HepG2 (cell line): Measurements from ENCODE around the gene CNTFR. TPM values are rescaled to one million over a fixed set of nuclear protein-coding genes. Genes with fewer than 3 reads are reported as not detected.

Experiments
- ATAC-seq: fragments of 200-7000 bp; cut with Tn5 transposase; 3 replicates; pipeline ENCODE4 v1.9.1; 2020; ENCODE audit warnings: mild to moderate bottlenecking, moderate library complexity
- BruUV-seq: library from RNA; stranded (reverse); fragments of 400-500 nt; replicated peaks from 2 replicates; lab custom pipeline; 2021; lab: Mats Ljungman, UMichigan
- CTCF ChIA-PET: fragments of 300-600 bp; formaldehyde crosslinking; extraction: SDS; loops from one replicate; lab custom pipeline; 2021; ENCODE audit warnings: low total read pairs, inconsistent platforms, low intra/inter-chr PET ratio; lab: Yijun Ruan, JAX
- POLR2A ChIA-PET: fragments of 350-600 bp; sonication (Branson Sonifier 250); formaldehyde crosslinking; loops from one replicate; lab custom pipeline; 2020; ENCODE audit warnings: antibody characterized with exemption, inconsistent platforms; lab: Yijun Ruan, JAX
- DNase-seq: peaks from one replicate; pipeline ENCODE4 v3.0.0-alpha.2; 2015; ENCODE audit warnings: low spot score
- FAIRE-seq: peaks from 3 replicates; lab custom pipeline; 2011; peaks lifted over from hg19 to GRCh38; lab: Jason Lieb, UNC
- H2AFZ ChIP-seq: one replicate; pipeline ENCODE4 v1.6.1; 2011; ENCODE audit warnings: low read length, inconsistent platforms
- H3K27ac ChIP-seq: fragments of 300-600 bp; 3 replicates; pipeline ENCODE4 v1.8.0; 2011; ENCODE audit warnings: mixed run types, mild to moderate bottlenecking, mixed read lengths, low read length, inconsistent platforms; ENCODE audit not compliant: insufficient read depth; ENCODE audit errors: extremely low read length
- H3K27me3 ChIP-seq, 2 experiments: fragments of 200-600 bp in 1 of 2; 2 replicates in 1 of 2; 3 replicates in 1 of 2; pipeline versions ENCODE4 v1.6.0 to v1.8.0; 2011; ENCODE audit warnings: low read length in 2 of 2, mild to moderate bottlenecking in 2 of 2, moderate library complexity in 2 of 2, inconsistent platforms in 1 of 2; ENCODE audit not compliant: insufficient read depth in 2 of 2, control insufficient read depth in 1 of 2
- H3K36me3 ChIP-seq, 2 experiments: fragments of 200-600 bp in 1 of 2; replicated peaks in 1 of 2; 2 replicates in 1 of 2; 3 replicates in 1 of 2; pipeline versions ENCODE4 v1.5.1 to v1.8.0; 2011; ENCODE audit warnings: low read length in 2 of 2, inconsistent platforms in 1 of 2; ENCODE audit not compliant: insufficient read depth in 2 of 2, control insufficient read depth in 1 of 2
- H3K4me1 ChIP-seq: 2 replicates; pipeline ENCODE4 v1.5.1; 2012; ENCODE audit warnings: low read length, inconsistent platforms; ENCODE audit not compliant: insufficient read depth
- H3K4me2 ChIP-seq: 2 replicates; pipeline ENCODE4 v1.6.0; 2011; ENCODE audit warnings: low read depth, low read length, inconsistent platforms
- H3K4me3 ChIP-seq, 3 experiments: fragments of 200-600 bp in 1 of 3; sonication (generic), shearing (Covaris generic) in 1 of 3; replicated peaks in 1 of 3; 2 replicates each; pipeline ENCODE4 v1.5.1; 2011 to 2016; ENCODE audit warnings: low read length in 3 of 3, inconsistent platforms in 2 of 3, low read depth in 2 of 3, mild to moderate bottlenecking in 2 of 3, control low read depth in 1 of 3, mixed read lengths in 1 of 3; ENCODE audit not compliant: insufficient read depth in 1 of 3
- H3K79me2 ChIP-seq: one replicate; pipeline ENCODE4 v1.6.1; 2011; ENCODE audit warnings: low read length, inconsistent platforms; ENCODE audit not compliant: insufficient read depth
- H3K9ac ChIP-seq: 2 replicates; pipeline ENCODE4 v1.6.0; 2011; ENCODE audit warnings: mild to moderate bottlenecking, low read depth, low read length, inconsistent platforms; ENCODE audit not compliant: insufficient read depth
- H3K9me3 ChIP-seq: 2 replicates; pipeline ENCODE4 v1.5.1; 2012; ENCODE audit warnings: mild to moderate bottlenecking, low read length
- H4K20me1 ChIP-seq: 2 replicates; pipeline ENCODE4 v1.6.0; 2011; ENCODE audit warnings: inconsistent platforms, mild to moderate bottlenecking, low read length, moderate library complexity; ENCODE audit not compliant: insufficient read depth
- KLF16 ChIP-seq, 2 experiments: sonication (generic) in 1 of 2; formaldehyde crosslinking in 1 of 2; IDR thresholded peaks; 2 replicates each; pipeline versions ENCODE4 v1.6.1 to v1.8.0; 2016 to 2023; ENCODE audit warnings: missing genetic modification reagents in 2 of 2, missing compliant biosample characterization in 1 of 2
- SCMH1 ChIP-seq: sonication (generic); formaldehyde crosslinking; IDR thresholded peaks from 2 replicates; pipeline ENCODE4 v1.9.0; 2021; ENCODE audit warnings: missing genetic modification reagents, mild to moderate bottlenecking, borderline replicate concordance
- SOX5 ChIP-seq: IDR thresholded peaks from 2 replicates; pipeline ENCODE4 v1.6.1; 2016; ENCODE audit warnings: borderline replicate concordance
- SYNCRIP ChIP-seq: fragments of 200-400 bp; formaldehyde crosslinking; IDR thresholded peaks from 2 replicates; pipeline ENCODE4 v1.6.1; 2018; ENCODE audit warnings: mild to moderate bottlenecking, low read depth, low read length; ENCODE audit not compliant: insufficient read depth
- ZNF547 ChIP-seq: sonication (generic); formaldehyde crosslinking; IDR thresholded peaks from 2 replicates; pipeline ENCODE4 v1.5.1; 2020; ENCODE audit warnings: mild to moderate bottlenecking, missing genetic modification reagents
- ZNF589 ChIP-seq: sonication (generic); formaldehyde crosslinking; conservative IDR thresholded peaks from 2 replicates; pipeline ENCODE4 v1.8.0; 2022; ENCODE audit warnings: mild to moderate bottlenecking, moderate library complexity, missing genetic modification reagents
- WGBS: methylation state at CpG from one replicate; pipeline ENCODE4 v1.1.6; 2017; ENCODE audit warnings: low lambda C conversion rate; 5-methylcytosine and 5-hydroxymethylcytosine counted together
- in situ Hi-C: cut with HindIII; loops from 2 replicates; pipeline ENCODE4 v1.10.0; 2017; ENCODE audit warnings: low pct_unique_long_range_greater_than_20kb; ENCODE audit not compliant: extremely low pct_ligation_motif_present
- intact Hi-C: fragments of 100-400 bp; cut with micrococcal nuclease; formaldehyde crosslinking; loops from one replicate; pipeline ENCODE4 v1.10.0; 2022; ENCODE audit not compliant: unreplicated experiment
- polyA plus RNA-seq, 8 experiments: library from polyadenylated mRNA; depleted of rRNA in 3 of 8; stranded (reverse) in 7 of 8; unstranded in 1 of 8; fragments of >200 nt; fragmentation: Illumina TruSeq in 4 of 8; extraction: Trizol in 4 of 8; gene quantifications; 2 replicates each; pipeline versions ENCODE4 v1.2.1 to v1.2.3, GENCODE V29; 2011 to 2016; ENCODE audit warnings: low read depth in 4 of 8, missing spikeins in 1 of 8, mixed read lengths in 1 of 8; ENCODE audit not compliant: insufficient read depth in 1 of 8
- total RNA-seq, 5 experiments: library from RNA; depleted of rRNA; stranded (reverse); fragments of >200 nt; fragmentation: Illumina TruSeq; extraction: Trizol; gene quantifications; 2 replicates each; pipeline ENCODE4 v1.2.3, GENCODE V29; 2016; ENCODE audit warnings: low read depth in 1 of 5
- TF ChIP-seq, protein P1 (sequence below): IDR thresholded peaks from 2 replicates; pipeline ENCODE4 v1.6.1; 2016; ENCODE audit warnings: missing genetic modification reagents, missing compliant biosample characterization
- TF ChIP-seq, protein P2 (sequence below): IDR thresholded peaks from 2 replicates; pipeline ENCODE4 v1.6.1; 2016; ENCODE audit warnings: control low read depth
- TF ChIP-seq, protein P3 (sequence below): sonication (generic); formaldehyde crosslinking; IDR thresholded peaks from 2 replicates; pipeline ENCODE4 v1.5.1; 2020; ENCODE audit warnings: missing genetic modification reagents, mild to moderate bottlenecking, borderline replicate concordance

The CNTFR gene
- total and polyA plus RNA-seq, 2 of the 13 experiments (the other 11 are each of a cell fraction or from before 2014, with no cell fraction given) = not detected

DNA sequence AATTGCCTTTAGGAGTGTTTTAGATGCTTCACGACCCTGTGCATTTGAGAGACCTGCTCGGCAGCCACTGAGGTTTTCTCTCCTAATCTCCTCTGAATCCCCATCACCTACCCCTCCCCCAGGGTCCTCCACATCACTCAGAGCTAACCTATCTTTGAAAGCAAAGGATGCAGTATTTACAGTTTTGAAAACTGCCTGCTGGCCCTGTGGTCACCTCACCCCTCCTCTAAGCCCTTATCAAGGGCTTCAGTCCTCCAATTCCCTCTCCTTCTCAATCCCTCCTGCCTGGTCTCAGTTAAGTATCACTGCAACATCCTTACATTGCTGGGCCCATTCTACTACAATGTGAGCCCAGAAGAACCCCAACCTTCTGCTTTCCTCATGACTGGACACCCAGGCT is 17.8 kb upstream of the CNTFR start:
- H3K9me3 ChIP-seq = no peaks in the 10 kb centered on the region
- in situ Hi-C loops (no loop called here), intact Hi-C loops (no loop called here)
- TF ChIP-seq, protein P1, sequence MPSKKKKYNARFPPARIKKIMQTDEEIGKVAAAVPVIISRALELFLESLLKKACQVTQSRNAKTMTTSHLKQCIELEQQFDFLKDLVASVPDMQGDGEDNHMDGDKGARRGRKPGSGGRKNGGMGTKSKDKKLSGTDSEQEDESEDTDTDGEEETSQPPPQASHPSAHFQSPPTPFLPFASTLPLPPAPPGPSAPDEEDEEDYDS (CRISPR knock-in tag) = no peak
- TF ChIP-seq, protein P2, sequence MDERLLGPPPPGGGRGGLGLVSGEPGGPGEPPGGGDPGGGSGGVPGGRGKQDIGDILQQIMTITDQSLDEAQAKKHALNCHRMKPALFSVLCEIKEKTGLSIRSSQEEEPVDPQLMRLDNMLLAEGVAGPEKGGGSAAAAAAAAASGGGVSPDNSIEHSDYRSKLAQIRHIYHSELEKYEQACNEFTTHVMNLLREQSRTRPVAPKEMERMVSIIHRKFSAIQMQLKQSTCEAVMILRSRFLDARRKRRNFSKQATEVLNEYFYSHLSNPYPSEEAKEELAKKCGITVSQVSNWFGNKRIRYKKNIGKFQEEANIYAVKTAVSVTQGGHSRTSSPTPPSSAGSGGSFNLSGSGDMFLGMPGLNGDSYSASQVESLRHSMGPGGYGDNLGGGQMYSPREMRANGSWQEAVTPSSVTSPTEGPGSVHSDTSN (CRISPR knock-in tag) = no peak
- no peak for TF ChIP-seq ZNF589 (CRISPR knock-in tag)
- 0 out of 4 replicates have a peak, but pooled peaks of 1 of the 2 experiments have one; percentile 2 for TF ChIP-seq KLF16 (CRISPR knock-in tag; IDR thresholded peaks at IDR 0.05)
- no peak for TF ChIP-seq SYNCRIP
- no peak for TF ChIP-seq SCMH1 (CRISPR knock-in tag)
- no peak for TF ChIP-seq SOX5 (CRISPR knock-in tag)
- no peak for TF ChIP-seq ZNF547 (CRISPR knock-in tag)
- TF ChIP-seq, protein P3, sequence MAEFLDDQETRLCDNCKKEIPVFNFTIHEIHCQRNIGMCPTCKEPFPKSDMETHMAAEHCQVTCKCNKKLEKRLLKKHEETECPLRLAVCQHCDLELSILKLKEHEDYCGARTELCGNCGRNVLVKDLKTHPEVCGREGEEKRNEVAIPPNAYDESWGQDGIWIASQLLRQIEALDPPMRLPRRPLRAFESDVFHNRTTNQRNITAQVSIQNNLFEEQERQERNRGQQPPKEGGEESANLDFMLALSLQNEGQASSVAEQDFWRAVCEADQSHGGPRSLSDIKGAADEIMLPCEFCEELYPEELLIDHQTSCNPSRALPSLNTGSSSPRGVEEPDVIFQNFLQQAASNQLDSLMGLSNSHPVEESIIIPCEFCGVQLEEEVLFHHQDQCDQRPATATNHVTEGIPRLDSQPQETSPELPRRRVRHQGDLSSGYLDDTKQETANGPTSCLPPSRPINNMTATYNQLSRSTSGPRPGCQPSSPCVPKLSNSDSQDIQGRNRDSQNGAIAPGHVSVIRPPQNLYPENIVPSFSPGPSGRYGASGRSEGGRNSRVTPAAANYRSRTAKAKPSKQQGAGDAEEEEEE = no peak
- peaks cover 27% of the 10 kb centered on the region for H3K4me1 ChIP-seq
- ATAC-seq (no peak), DNase-seq (no peak), FAIRE-seq (no peak)
- H3K9ac ChIP-seq = no peak overlapping the region
- 17% methylated on average over 2 of the region's 2 CpGs for WGBS
- H3K36me3 ChIP-seq = no peaks in the 10 kb centered on the region
- no peak overlapping the region for H2AFZ ChIP-seq
- H4K20me1 ChIP-seq = no peaks in the 10 kb centered on the region; the same call in 1 of the 2 replicates
- no peaks in the 10 kb centered on the region for H3K27me3 ChIP-seq
- H3K27ac ChIP-seq = no peak overlapping the region
- no TSS peak for BruUV-seq
- CTCF ChIA-PET = no interaction called here
- no peak overlapping the region for H3K4me3 ChIP-seq
- POLR2A ChIA-PET = interaction anchor here (0.6 to 1.5 kb wide), 4 partner anchors 26 to 39 kb away, joined by 3 to 5 read pairs (median 4); partner anchors contain the start of genes GALT and SIGMAR1
- peaks cover 6% of the 10 kb centered on the region for H3K79me2 ChIP-seq
- H3K4me2 ChIP-seq = no peak overlapping the region; the same call in 1 of the 2 replicates
